ENCODE measurements around the gene SLC16A10.

The SLC16A10 gene, protein sequence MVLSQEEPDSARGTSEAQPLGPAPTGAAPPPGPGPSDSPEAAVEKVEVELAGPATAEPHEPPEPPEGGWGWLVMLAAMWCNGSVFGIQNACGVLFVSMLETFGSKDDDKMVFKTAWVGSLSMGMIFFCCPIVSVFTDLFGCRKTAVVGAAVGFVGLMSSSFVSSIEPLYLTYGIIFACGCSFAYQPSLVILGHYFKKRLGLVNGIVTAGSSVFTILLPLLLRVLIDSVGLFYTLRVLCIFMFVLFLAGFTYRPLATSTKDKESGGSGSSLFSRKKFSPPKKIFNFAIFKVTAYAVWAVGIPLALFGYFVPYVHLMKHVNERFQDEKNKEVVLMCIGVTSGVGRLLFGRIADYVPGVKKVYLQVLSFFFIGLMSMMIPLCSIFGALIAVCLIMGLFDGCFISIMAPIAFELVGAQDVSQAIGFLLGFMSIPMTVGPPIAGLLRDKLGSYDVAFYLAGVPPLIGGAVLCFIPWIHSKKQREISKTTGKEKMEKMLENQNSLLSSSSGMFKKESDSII

GRCh38 chr6:111087106-111087835 lies at the start of gene SLC16A10:
SLC16A10 (plus strand) TSS chr6:111087503; CDS start chr6:111087753, 250 bp downstream.
- TF ChIP-seq CTCF (conservative IDR thresholded peaks at IDR 0.05; ENCODE audit: low read depth, low read length), result no peak
- no peak for DNase-seq (ENCODE audit: low read depth)
- peak within 1 kb of the TSS; percentile 44 for H3K4me3 ChIP-seq (ENCODE audit: low read length)

- no peak for DNase-seq (ENCODE audit: low read depth)
- TF ChIP-seq CTCF (conservative IDR thresholded peaks at IDR 0.05; ENCODE audit: low read depth, low read length), result no peak
- no peak overlapping the region for H3K4me3 ChIP-seq (ENCODE audit: low read length)
These were observed 48.6 kb upstream of the SLC16A10 start for GRCh38 chr6:111038534-111039252.

GRCh38 chr6:111041917-111042316 lies 45.4 kb upstream of the SLC16A10 start:
- no peak for TF ChIP-seq CTCF (conservative IDR thresholded peaks at IDR 0.05; ENCODE audit: low read depth, low read length)
- no peak for DNase-seq (ENCODE audit: low read depth)
- H3K4me3 ChIP-seq (ENCODE audit: low read length), result no peak overlapping the region

DNA sequence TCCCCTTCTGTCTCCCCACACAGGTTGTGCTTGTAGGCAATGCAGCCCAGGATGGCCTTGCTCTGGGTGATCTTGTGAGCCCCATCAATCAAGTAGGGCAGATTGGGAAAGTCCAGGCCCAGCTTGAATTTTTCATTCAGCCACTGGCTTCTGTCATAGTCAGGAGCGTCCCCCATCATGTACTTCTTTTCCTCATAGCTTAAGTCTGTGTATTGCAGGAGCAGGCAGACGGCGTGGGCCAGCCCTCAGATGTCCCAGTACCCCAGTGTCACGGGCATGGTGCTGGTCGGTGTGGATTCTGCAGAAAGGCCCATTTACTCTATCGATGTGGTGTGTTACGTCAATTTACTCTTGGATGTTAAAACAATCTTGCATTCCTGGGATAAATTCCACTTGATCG lies 40.1 kb upstream of the SLC16A10 start:
- no peak for DNase-seq (ENCODE audit: low read depth)
- no peak for TF ChIP-seq CTCF (conservative IDR thresholded peaks at IDR 0.05; ENCODE audit: low read depth, low read length)
- no peak overlapping the region for H3K4me3 ChIP-seq (ENCODE audit: low read length)

DNA sequence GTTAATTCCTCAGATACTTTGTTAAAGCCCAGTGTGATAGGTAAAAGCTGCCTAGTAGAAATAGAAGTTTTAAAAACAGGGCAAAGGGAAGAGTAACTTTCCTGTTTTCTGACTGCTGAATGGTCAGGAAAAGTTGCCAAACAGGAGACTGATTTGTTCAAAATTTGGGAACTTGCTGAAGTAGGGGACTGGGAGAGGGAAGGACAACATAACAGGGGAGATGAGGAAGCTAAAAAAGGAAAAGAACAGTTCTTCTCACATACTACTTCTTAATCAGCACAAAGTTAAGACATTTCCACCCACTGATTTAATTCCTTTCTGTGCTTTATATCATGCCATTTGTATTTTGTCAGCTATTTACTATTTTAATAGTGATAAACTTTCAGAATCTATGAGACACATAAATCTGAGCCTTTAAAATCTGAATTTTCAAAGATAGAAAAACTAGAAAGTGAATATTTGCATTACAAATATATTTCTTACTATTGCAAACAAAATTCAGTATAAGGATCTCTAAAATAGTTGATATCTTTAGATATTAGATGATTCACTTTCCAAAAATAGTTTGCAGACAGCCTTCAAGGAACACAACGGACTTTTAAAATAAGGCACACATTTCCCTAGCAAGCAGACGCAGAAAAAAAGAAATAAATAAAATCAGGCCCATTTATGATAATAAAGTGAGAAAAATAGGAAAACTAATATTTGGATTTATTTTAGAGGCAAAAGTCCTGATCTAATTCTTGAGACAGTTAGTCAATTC lies 36.9 kb upstream of the SLC16A10 start:
- DNase-seq (ENCODE audit: low read depth), result no peak
- no peak overlapping the region for H3K4me3 ChIP-seq (ENCODE audit: low read length)
- TF ChIP-seq CTCF (conservative IDR thresholded peaks at IDR 0.05; ENCODE audit: low read depth, low read length), result no peak

- no peak for DNase-seq (ENCODE audit: low read depth)
- no peak overlapping the region for H3K4me3 ChIP-seq (ENCODE audit: low read length)
- TF ChIP-seq CTCF (conservative IDR thresholded peaks at IDR 0.05; ENCODE audit: low read depth, low read length), result no peak
These were observed 35.1 kb upstream of the SLC16A10 start for GRCh38 chr6:111052171-111052570.

All from retinal pigment epithelial cell (primary cell).